G401 (cell line): ENCODE data around the gene CWC22. TPM values are rescaled to one million over a fixed set of nuclear protein-coding genes. Genes with fewer than 3 reads are reported as not detected.
"Not testable (repeated sequence)": the region's sequence is repeated elsewhere in the genome, so short reads cannot be mapped to it uniquely, and the experiment has no call there.

Source experiments
- DNase-seq: peaks from one replicate; pipeline ENCODE4 v3.0.0-alpha.2; 2015; ENCODE audit warnings: low spot score
- in situ Hi-C: cut with HindIII; loops from 2 replicates; pipeline ENCODE4 v1.10.0; 2016; ENCODE audit warnings: low sequenced_read_pairs, mixed read lengths
- total RNA-seq: library from RNA; depleted of rRNA; stranded (reverse); fragments of >200 nt; shearing (Covaris generic); gene quantifications from 2 replicates; pipeline ENCODE4 v1.2.3, GENCODE V29; 2014

The CWC22 gene
- total RNA-seq, 1 experiment from 2014 or later, result 13.2 TPM

DNA sequence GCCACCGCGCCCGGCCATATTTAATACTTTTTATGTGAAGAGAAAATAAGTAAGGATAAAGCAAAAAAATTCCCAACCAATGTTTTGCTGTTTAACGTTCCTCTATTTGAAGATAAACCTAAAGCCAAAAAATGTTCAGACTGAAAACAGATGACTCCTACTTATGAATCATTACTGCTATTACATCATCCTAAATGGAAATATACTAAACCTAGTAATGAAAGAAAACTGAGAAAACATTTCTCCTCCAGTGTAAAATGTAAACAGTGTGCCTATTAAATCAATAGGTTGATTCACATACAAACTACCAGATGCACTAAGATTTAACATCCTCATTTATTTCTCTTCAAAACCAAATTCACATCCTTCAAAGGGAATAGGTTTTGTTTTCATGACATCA, 43.5 kb downstream of the CWC22 start:
- in situ Hi-C loops, result no loop called here
- no peak for DNase-seq

DNA sequence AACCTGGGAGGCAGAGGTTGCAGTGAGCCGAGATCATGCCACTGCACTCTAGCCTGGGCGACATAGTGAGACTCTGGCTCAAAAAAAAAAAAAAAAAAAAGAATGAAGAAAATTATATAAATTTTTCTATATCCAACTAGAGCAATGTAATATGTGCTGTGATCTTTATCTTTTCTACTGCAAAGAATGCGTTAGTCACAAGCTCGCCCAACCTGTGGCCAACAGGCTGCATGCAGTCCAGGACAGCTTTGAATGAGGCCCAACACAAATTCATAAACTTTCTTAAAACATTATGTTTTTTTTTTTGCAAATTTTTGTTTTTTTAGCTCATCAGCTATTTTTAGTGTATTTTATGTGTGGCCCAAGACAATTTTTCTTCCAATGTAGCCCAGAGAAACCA, 48.8 kb downstream of the CWC22 start:
- in situ Hi-C loops, result not testable (repeated sequence)

DNA sequence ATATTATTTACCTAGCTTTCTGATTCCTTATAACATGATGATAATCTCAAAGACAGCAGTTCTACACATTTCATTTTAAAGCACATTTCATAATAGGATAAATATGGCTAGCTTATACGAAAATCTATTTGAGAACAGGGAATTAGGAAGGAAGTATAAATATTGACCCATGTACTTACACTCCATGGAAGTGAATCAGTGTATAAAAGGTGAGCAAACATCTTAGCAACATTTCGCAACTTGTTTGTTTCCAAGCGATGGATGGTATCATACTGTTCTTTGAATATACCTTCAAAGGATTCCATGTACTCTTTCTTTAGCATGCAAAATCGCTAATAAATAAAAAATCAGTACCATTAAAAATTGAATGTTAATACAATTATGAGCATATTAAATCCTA, 53.1 kb downstream of the CWC22 start:
- in situ Hi-C loops, result no loop called here
- DNase-seq, result no peak

More for the DNA sequence above, 48.8 kb downstream of the CWC22 start:
- not testable (repeated sequence) for DNase-seq

DNA sequence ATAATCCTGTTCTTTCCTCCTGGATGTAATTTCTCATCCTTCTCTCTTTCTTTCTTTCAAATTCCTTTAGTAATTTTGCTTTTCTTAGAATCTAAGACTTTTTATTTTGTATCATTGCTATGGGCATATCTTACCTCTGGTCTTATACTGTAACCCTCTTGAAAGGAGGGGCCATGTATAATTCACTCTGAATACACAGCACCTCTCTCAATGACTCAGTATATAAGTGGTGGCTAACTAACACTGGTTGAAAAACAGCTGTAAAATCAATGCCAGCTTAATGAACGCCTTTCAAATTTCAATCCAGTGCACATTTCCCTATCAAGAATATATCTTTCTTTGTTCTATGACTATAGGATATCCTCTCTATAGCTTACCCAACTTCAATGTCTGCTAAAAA, 53.7 kb downstream of the CWC22 start:
- in situ Hi-C loops, result no loop called here
- DNase-seq, result no peak

DNA sequence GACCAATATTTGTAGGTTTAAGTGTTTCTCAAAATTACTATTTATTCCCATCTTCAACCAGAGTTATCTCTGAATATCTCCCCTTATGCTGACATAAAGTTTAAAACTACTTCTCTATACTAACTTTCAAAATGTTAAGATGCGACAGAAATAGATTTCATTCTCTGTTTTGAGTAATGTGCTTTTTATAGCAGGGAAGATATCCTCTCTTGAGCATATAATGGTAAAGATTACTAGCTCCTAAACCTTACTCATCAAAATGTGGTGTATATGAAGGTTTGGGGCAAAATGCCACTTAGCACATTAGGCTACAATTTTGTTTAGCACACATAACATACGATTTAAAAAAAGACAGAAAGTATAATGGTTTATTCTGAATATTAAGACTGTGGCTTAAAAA, 54.4 kb downstream of the CWC22 start:
- in situ Hi-C loops, result no loop called here
- no peak for DNase-seq

DNA sequence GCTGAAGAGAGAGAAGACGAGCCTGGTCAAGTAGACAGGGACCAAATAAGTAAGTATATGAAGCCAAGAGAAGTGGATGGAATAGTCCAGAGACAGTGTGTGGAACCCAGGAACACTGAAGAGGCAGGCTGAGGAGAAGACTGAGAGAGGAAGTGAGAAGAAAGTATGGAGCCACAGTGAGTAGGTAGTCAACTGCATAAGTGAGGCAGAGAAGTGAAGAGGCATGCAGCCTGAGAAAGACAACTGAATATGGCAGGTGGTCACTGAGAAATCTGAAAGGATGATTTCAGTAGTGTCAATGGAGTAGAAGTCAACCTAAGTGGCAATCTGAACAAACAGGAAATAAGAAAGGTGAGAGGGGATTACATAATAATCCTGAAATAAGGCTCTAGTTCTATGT, 55.4 kb downstream of the CWC22 start:
- DNase-seq, result no peak
- in situ Hi-C loops, result no loop called here

DNA sequence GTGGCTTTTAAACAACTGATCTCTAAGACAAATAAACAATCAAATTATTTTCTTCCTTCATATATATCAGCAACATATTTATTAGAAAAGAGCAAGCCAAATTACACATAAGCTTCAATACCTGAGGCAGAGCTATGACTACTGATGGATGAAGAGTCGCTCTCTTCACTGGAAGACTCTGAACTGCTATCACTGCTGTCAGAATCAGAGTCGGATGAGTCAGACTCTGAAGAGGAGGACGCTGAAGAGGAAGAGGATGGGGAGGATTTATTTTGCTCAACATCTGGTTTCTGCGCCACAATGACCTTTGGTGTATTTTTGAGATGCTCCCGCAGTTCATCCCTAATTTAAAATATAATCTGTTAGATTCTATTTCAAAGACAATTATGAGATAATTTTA, 56.7 kb downstream of the CWC22 start:
- in situ Hi-C loops, result no loop called here
- DNase-seq, result no peak

DNA sequence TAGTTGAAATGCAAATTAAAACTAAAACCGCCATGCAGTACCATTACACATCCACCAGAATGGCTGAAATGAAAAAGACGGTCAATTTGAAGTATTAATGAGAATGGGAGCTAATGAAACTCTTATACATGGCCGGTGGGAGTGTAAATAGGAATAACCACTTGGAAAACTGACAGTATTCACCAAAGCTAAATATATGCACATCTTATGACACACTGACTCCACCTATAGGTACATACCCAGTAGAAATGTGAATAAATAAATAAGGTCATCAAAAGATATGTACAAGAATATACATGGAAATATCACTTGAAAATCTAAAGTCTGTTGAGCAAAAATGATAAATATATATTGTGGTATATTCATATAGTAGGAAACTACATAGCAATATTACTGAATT, 57.7 kb downstream of the CWC22 start:
- in situ Hi-C loops, result no loop called here
- DNase-seq, result no peak

DNA sequence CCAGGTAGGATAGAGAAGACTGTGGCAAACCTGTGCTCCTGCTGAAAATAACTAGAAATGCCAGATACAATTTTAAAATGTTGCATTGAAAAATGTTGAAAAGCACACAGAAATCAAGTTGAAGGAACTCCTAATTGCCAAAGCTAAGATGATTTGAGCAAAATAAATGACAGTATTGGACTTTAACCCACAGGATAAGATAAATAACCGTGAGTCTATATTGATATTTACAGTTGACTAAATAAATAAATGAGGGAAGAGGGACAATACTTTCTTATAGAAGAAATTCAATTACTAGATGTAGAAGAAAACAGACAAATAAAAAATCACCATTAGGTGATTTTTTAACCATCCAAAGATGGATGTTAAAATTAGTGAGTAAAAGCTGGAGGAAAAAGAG, 59.0 kb downstream of the CWC22 start:
- no peak for DNase-seq

DNA sequence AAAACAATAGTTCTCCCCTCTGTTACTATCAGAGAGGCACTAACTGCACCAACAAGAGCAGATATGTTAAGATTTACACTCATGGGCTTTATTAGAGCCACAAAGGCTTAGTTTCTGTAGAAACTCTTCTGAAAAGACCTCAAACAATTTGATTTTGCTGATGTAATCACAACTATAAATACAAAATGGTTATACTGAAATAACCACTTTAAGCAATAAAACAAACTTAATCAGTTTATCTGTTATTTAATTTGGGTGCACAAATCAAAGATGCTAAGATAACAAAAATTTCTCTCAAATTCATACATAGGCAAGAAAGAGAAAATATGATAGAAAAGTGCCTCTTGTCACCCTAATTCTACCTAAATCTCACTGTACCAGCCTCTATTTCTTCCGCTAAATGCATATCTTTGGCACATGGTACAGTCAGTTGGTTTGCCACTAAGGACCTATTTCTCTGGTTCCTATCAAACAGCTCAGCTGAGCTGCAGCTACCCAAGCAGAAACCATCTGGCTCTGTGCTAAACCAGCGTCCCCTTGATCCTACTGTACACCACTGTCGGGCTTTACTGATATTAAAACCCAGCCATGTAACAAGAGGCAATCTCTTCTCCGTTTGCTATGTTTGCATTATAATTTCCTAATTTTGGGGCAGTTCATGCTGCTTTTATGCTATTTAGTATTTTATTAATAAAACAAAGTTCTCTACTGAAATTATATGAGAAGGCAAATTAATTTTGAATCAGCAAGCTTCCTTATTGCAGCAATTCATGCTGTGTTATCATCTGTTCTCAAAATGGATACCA, 60.1 kb downstream of the CWC22 start:
- in situ Hi-C loops, result no loop called here
- peak; percentile 92 for DNase-seq

More for the DNA sequence above, 59.0 kb downstream of the CWC22 start:
- in situ Hi-C loops, result no loop called here

DNA sequence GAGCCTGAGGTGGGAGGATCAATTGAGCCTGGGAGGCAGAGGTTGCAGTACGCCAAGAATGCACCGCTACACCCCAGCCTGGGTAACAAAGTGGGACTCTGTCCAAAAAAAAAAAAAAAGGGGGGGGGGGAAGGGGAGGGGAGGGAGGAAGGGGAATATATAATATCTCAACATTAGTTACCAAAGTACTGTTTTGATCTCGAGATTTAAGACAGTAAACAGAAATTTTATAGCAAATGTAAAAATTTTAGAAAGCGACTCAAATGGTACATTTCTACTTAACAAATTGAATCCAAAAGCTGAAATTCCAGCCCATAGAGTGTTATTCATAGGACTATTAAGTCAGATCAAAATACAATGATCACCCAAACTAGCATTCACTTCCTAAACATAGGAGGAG, 60.8 kb downstream of the CWC22 start:
- in situ Hi-C loops, result no loop called here

DNA sequence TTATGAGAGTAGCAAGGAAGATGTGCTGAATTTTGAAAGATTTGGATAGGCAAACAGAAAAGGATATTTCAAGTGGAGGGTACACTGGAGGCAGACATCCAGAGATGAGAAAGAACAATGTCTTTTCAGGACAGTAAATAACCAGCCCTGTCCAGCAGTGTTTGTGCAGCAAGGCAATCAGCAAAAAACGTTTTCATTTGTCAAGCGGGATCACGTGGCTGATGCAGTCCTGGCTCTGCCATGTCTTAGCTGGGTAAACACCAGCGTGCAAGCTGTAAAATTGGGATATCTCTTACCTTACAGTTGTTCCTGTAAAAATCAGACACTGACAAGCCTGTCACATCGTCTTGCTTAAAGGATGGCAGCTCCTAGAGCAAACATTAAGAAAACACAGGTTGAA, 67.8 kb downstream of the CWC22 start:
- DNase-seq, result no peak
- in situ Hi-C loops, result no loop called here

More for the DNA sequence above, 60.8 kb downstream of the CWC22 start:
- DNase-seq, result no peak

DNA sequence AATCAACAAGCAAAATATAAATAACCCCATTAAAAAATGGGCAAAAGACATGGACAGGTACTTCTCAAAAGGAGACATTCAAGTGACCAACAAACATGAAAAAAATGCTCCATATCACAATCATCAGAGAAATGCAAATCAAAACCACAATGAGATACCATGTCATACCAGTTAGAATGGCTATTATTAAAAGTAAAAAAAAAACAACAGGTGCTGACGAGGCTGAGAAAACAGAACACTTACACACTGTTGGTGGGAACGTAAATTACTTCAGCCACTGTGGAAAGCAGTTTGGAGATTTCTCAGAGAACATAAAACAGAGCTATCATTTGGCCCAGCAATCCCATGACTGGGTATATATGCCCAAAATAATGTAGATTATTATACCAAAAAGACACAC, 69.1 kb downstream of the CWC22 start:
- no peak for DNase-seq
- in situ Hi-C loops, result no loop called here

DNA sequence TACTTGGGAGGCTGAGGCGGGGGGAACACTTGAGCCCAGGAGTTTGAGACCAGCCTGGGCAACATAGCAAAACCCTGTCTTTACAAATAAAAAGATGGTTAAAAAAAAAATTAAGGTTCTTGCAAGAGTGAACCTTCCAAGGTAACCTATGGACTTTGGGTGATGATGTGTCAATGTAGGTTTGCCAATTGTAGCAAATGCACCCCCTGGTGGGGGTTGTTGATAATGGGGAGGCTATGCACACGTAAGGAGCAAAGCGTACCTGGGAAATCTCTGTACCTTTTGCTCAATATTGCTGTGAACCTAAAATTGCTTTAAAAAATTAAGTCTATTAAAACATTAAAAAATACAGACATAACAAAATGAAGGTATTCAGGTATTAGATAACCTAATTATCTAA, 70.4 kb downstream of the CWC22 start:
- no peak for DNase-seq
- in situ Hi-C loops, result no loop called here

DNA sequence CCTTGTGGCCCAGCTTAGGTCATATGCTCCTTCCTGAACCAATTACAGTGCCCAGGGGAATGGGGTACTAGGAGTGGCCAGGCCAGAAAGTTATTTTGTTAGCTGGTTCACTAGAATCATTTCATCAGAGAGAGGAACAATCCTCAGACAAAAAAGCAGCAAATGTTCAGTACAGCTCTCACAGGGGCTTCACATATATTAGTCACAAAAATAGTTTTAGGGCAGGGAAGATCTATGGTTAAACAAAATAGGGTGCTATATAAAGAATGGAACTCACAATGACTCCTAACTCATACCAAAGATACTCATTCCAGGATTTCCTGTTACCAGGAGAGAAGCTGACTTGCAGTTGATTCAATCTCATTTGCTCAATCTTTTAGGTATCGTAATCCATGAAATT, 71.0 kb downstream of the CWC22 start:
- in situ Hi-C loops, result no loop called here
- no peak for DNase-seq

DNA sequence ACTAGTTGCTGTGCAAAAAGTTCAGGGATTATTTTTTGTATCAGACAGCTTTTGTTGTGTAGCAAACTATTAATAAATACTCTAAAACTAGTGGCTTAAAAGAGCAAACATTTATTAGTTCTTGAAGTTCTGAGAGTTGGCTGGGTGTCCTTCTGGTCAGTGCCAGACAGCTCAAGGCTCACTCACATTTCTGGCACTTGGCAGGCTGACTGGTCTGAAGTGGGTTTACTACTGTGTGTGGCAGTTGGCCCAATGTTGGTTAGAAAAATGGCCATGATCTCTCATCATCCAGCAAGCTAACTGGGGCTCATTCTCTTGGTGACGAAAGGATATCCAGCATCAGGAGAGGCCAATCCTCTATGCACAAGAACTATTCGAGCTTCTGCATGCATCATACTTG, 74.3 kb downstream of the CWC22 start:
- in situ Hi-C loops, result no loop called here
- peak; percentile 48 for DNase-seq

DNA sequence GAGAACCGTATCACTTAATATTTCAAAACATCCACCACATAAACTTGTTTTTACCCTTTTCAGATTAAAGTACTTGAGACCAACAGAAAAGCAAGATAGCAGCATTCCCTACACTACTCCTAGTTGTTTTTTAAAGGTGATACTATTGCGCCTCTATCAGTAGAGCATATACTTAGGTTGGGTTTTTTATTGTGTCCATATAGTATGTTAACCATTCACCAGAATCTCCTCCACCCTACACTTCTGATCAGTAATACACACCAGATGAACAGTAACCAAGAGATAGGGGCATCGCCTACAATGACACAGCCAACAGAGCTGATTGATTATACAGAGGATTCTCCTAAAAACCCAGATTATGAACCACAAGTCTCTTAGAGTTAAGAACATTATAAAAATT, 75.6 kb downstream of the CWC22 start:
- in situ Hi-C loops, result no loop called here
- no peak for DNase-seq

DNA sequence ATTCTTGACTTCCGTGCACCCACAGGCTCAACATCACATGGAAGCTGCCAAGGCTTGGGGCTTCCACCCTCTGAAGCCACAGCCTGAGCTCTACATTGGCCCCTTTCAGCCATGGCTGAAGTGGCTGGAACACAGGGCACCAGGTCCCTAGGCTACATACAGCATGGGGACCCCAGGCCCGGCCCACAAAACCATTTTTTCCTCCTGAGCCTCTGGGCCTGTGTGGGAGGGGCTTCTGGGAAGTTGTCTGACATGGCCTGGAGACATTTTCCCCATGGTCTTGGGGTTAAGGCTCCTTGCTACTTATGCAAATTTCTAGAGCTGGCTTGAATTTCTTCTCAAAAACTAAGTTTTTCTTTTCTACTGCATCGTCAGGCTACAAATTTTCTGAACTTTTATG, 77.1 kb downstream of the CWC22 start:
- in situ Hi-C loops, DNase-seq: not testable (repeated sequence)

DNA sequence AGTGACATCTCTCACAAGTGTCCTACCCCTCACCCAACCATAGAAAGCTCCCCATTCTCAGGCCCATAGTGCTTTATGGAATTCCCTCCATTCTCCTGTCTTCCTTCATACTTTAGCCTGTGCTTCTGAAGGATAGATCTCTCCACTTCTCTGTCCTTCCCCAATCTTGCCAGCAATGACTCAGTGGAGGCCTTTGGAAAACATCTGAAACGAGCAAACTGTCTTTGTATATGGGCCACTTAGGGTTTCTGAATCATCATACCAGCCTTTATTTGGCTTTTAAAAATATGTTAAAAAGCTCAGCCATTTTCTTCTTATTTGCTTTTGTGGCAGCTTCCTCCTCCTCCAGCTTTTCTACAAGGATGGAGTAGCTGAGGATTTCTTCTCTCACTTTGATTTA, 80.1 kb downstream of the CWC22 start:
- DNase-seq, result no peak
- in situ Hi-C loops, result no loop called here

DNA sequence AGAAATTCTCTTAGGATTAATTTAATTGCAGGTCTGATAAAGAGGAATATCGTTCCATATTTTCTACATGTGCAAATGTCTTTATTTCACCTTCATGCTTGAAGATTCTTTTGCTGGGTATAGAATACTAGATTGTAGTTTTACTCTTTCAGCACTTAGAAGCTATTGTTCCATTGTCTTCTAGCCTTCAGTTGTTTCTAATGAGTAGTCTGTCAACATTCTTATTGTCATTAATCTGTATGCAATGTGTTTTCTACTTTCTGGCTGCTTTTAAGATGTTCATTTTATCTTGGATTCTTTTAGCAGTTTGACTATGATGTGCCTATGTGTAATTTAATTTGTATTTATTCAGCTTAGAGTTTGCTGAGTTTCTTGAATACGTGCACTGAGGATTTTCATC, 81.4 kb downstream of the CWC22 start:
- in situ Hi-C loops, result no loop called here

DNA sequence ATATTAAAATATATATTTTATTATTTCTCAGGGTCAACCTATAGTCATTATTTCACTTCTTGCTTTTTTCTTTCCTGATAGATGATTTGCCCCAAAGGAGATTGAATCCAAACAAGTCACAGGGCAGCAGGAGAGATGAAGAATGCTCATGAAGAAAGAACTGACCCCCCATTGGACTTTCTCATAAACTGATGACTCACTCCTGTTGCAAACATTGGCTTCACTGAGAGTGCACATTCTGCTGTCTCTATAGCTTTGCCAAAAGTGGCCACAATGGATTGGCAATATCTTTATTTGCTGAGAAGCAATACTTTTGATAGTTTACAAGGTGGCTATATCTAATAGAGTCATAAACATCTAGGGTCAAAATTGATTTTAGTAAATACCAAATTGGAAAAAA, 89.8 kb downstream of the CWC22 start:
- DNase-seq, result no peak
- in situ Hi-C loops, result no loop called here

More for the DNA sequence above, 81.4 kb downstream of the CWC22 start:
- DNase-seq, result no peak
